HepG2 (cell line): Measurements from ENCODE around the gene SNIP1. TPM values are rescaled to one million over a fixed set of nuclear protein-coding genes. Genes with fewer than 3 reads are reported as not detected.

Experiments
- CC2D1A ChIP-seq: sonication (generic); formaldehyde crosslinking; IDR thresholded peaks from 2 replicates; pipeline ENCODE4 v1.8.1; 2023; ENCODE audit warnings: mild to moderate bottlenecking, missing genetic modification reagents
- DNMT3B ChIP-seq: conservative IDR thresholded peaks from 2 replicates; pipeline ENCODE4 v1.6.1; 2016; ENCODE audit warnings: missing biosample characterization, control low read depth
- IRF9 ChIP-seq: sonication (generic); formaldehyde crosslinking; IDR thresholded peaks from 2 replicates; pipeline ENCODE4 v1.8.0; 2022; ENCODE audit warnings: missing genetic modification reagents, mild to moderate bottlenecking, borderline replicate concordance
- KDM2A ChIP-seq: sonication (generic); formaldehyde crosslinking; IDR thresholded peaks from 2 replicates; pipeline ENCODE4 v1.4.0; 2020; ENCODE audit warnings: low read depth, missing genetic modification reagents, borderline replicate concordance
- MED1 ChIP-seq: sonication (generic); formaldehyde crosslinking; IDR thresholded peaks from 2 replicates; pipeline ENCODE4 v1.4.0; 2020; ENCODE audit warnings: missing genetic modification reagents
- MED8 ChIP-seq: sonication (generic); formaldehyde crosslinking; IDR thresholded peaks from 2 replicates; pipeline ENCODE4 v1.8.1; 2023; ENCODE audit warnings: mild to moderate bottlenecking, missing genetic modification reagents; ENCODE audit not compliant: insufficient replicate concordance
- NFIC ChIP-seq: IDR thresholded peaks from 2 replicates; pipeline ENCODE4 v1.6.1; 2012; ENCODE audit warnings: mild to moderate bottlenecking, low read length, inconsistent platforms
- PAWR ChIP-seq: sonication (generic); formaldehyde crosslinking; IDR thresholded peaks from 2 replicates; pipeline ENCODE4 v1.4.0; 2020; ENCODE audit warnings: missing genetic modification reagents, mild to moderate bottlenecking, borderline replicate concordance
- RXRA ChIP-seq: sonication (generic); formaldehyde crosslinking; IDR thresholded peaks from 2 replicates; pipeline ENCODE4 v1.5.1; 2020; ENCODE audit warnings: missing genetic modification reagents
- TAF15 ChIP-seq: fragments of 200-400 bp; formaldehyde crosslinking; IDR thresholded peaks from one replicate; pipeline ENCODE4 v1.6.1; 2018; ENCODE audit warnings: mild to moderate bottlenecking, low read depth, low read length; ENCODE audit not compliant: poor library complexity, severe bottlenecking
- YEATS2 ChIP-seq: sonication (generic); formaldehyde crosslinking; IDR thresholded peaks from 2 replicates; pipeline ENCODE4 v1.4.0; 2020; ENCODE audit warnings: missing genetic modification reagents, borderline replicate concordance
- ZBTB25 ChIP-seq: IDR thresholded peaks from 2 replicates; pipeline ENCODE4 v1.6.1; 2018; ENCODE audit warnings: missing genetic modification reagents
- ZBTB33 ChIP-seq: sonication (generic); formaldehyde crosslinking; IDR thresholded peaks from 2 replicates; pipeline ENCODE4 v1.4.0; 2020; ENCODE audit warnings: missing genetic modification reagents
- ZMYM2 ChIP-seq: sonication (generic); formaldehyde crosslinking; IDR thresholded peaks from 2 replicates; pipeline ENCODE4 v1.8.0; 2022; ENCODE audit warnings: mild to moderate bottlenecking, missing genetic modification reagents
- ZMYM3 ChIP-seq: sonication (generic); formaldehyde crosslinking; IDR thresholded peaks from 2 replicates; pipeline ENCODE4 v1.5.1; 2020; ENCODE audit warnings: mild to moderate bottlenecking, missing genetic modification reagents
- ZNF143 ChIP-seq: sonication (generic); formaldehyde crosslinking; IDR thresholded peaks from 2 replicates; pipeline ENCODE4 v1.4.0; 2020; ENCODE audit warnings: missing genetic modification reagents
- ZNF251 ChIP-seq: sonication (generic); formaldehyde crosslinking; IDR thresholded peaks from 2 replicates; pipeline ENCODE4 v1.9.0; 2021; ENCODE audit warnings: mild to moderate bottlenecking, missing genetic modification reagents
- ZNF276 ChIP-seq: sonication (generic); formaldehyde crosslinking; IDR thresholded peaks from 2 replicates; pipeline ENCODE4 v1.4.0; 2020; ENCODE audit warnings: mild to moderate bottlenecking, low read depth, missing genetic modification reagents
- ZNF615 ChIP-seq: sonication (generic); formaldehyde crosslinking; IDR thresholded peaks from 2 replicates; pipeline ENCODE4 v1.5.0; 2020; ENCODE audit warnings: mild to moderate bottlenecking, missing genetic modification reagents, borderline replicate concordance
- ZNF770 ChIP-seq: sonication (generic); formaldehyde crosslinking; IDR thresholded peaks from 2 replicates; pipeline ENCODE4 v1.5.0; 2020; ENCODE audit warnings: mild to moderate bottlenecking, missing genetic modification reagents
- ZNF83 ChIP-seq: sonication (generic); formaldehyde crosslinking; IDR thresholded peaks from 2 replicates; pipeline ENCODE4 v1.4.0; 2020; ENCODE audit warnings: missing genetic modification reagents, mild to moderate bottlenecking, borderline replicate concordance
- polyA plus RNA-seq, 8 experiments: library from polyadenylated mRNA; depleted of rRNA in 3 of 8; stranded (reverse) in 7 of 8; unstranded in 1 of 8; fragments of >200 nt; fragmentation: Illumina TruSeq in 4 of 8; extraction: Trizol in 4 of 8; gene quantifications; 2 replicates each; pipeline versions ENCODE4 v1.2.1 to v1.2.3, GENCODE V29; 2011 to 2016; ENCODE audit warnings: low read depth in 4 of 8, missing spikeins in 1 of 8, mixed read lengths in 1 of 8; ENCODE audit not compliant: insufficient read depth in 1 of 8
- total RNA-seq, 5 experiments: library from RNA; depleted of rRNA; stranded (reverse); fragments of >200 nt; fragmentation: Illumina TruSeq; extraction: Trizol; gene quantifications; 2 replicates each; pipeline ENCODE4 v1.2.3, GENCODE V29; 2016; ENCODE audit warnings: low read depth in 1 of 5

Gene SNIP1
- total and polyA plus RNA-seq, 2 of the 13 experiments (the other 11 are each of a cell fraction or from before 2014, with no cell fraction given), result 5.5 to 11.2 TPM

- TF ChIP-seq ZNF770 (CRISPR knock-in tag), result no peak
- peak; percentile 64; the same call in 1 of the 2 replicates for TF ChIP-seq ZNF143 (CRISPR knock-in tag)
- TF ChIP-seq RXRA (CRISPR knock-in tag), result 0 out of 2 replicates have a peak, but pooled peaks have one; percentile 45
- TF ChIP-seq ZNF615 (CRISPR knock-in tag), result no peak
- no peak for TF ChIP-seq ZBTB25 (CRISPR knock-in tag)
- TF ChIP-seq MED1 (CRISPR knock-in tag), result peak; percentile 65
- TF ChIP-seq ZBTB33, result no peak
- no peak for TF ChIP-seq TAF15
- no peak for TF ChIP-seq NFIC
- TF ChIP-seq YEATS2 (CRISPR knock-in tag), result peak; percentile 81; the same call in 1 of the 2 replicates
- TF ChIP-seq ZNF276 (CRISPR knock-in tag), result 0 out of 2 replicates have a peak, but pooled peaks have one; percentile 66
- no peak for TF ChIP-seq ZNF251 (CRISPR knock-in tag)
- no peak for TF ChIP-seq ZMYM3 (CRISPR knock-in tag)
- TF ChIP-seq ZNF83, result peak; percentile 24; the same call in 1 of the 2 replicates
- TF ChIP-seq MED8 (CRISPR knock-in tag), result peak; percentile 40
- no peak for TF ChIP-seq DNMT3B (CRISPR knock-in tag)
- TF ChIP-seq KDM2A (CRISPR knock-in tag), result peak; percentile 76; the same call in 1 of the 2 replicates
- no peak for TF ChIP-seq ZMYM2 (CRISPR knock-in tag)
- TF ChIP-seq CC2D1A (CRISPR knock-in tag), result no peak
- peak; percentile 66; the same call in 1 of the 2 replicates for TF ChIP-seq IRF9 (CRISPR knock-in tag)
- TF ChIP-seq PAWR (CRISPR knock-in tag), result no peak
Measured at GRCh38 chr1:37595440-37596181, 41.5 kb upstream of the SNIP1 start, which contains the start of gene GNL2 (continued).
